HepG2 (cell line): Measurements from ENCODE around the gene JSRP1. TPM values are rescaled to one million over a fixed set of nuclear protein-coding genes. Genes with fewer than 3 reads are reported as not detected.

Source experiments
- ATAC-seq: fragments of 200-7000 bp; cut with Tn5 transposase; 3 replicates; pipeline ENCODE4 v1.9.1; 2020; ENCODE audit warnings: mild to moderate bottlenecking, moderate library complexity
- BruUV-seq: library from RNA; stranded (reverse); fragments of 400-500 nt; replicated peaks from 2 replicates; lab custom pipeline; 2021; lab: Mats Ljungman, UMichigan
- CTCF ChIA-PET: fragments of 300-600 bp; formaldehyde crosslinking; extraction: SDS; loops from one replicate; lab custom pipeline; 2021; ENCODE audit warnings: low total read pairs, inconsistent platforms, low intra/inter-chr PET ratio; lab: Yijun Ruan, JAX
- POLR2A ChIA-PET: fragments of 350-600 bp; sonication (Branson Sonifier 250); formaldehyde crosslinking; loops from one replicate; lab custom pipeline; 2020; ENCODE audit warnings: antibody characterized with exemption, inconsistent platforms; lab: Yijun Ruan, JAX
- DNase-seq: peaks from one replicate; pipeline ENCODE4 v3.0.0-alpha.2; 2015; ENCODE audit warnings: low spot score
- FAIRE-seq: peaks from 3 replicates; lab custom pipeline; 2011; peaks lifted over from hg19 to GRCh38; lab: Jason Lieb, UNC
- H2AFZ ChIP-seq: one replicate; pipeline ENCODE4 v1.6.1; 2011; ENCODE audit warnings: low read length, inconsistent platforms
- H3K27ac ChIP-seq: fragments of 300-600 bp; 3 replicates; pipeline ENCODE4 v1.8.0; 2011; ENCODE audit warnings: mixed run types, mild to moderate bottlenecking, mixed read lengths, low read length, inconsistent platforms; ENCODE audit not compliant: insufficient read depth; ENCODE audit errors: extremely low read length
- H3K27me3 ChIP-seq, 2 experiments: fragments of 200-600 bp in 1 of 2; 2 replicates in 1 of 2; 3 replicates in 1 of 2; pipeline versions ENCODE4 v1.6.0 to v1.8.0; 2011; ENCODE audit warnings: low read length in 2 of 2, mild to moderate bottlenecking in 2 of 2, moderate library complexity in 2 of 2, inconsistent platforms in 1 of 2; ENCODE audit not compliant: insufficient read depth in 2 of 2, control insufficient read depth in 1 of 2
- H3K36me3 ChIP-seq, 2 experiments: fragments of 200-600 bp in 1 of 2; replicated peaks in 1 of 2; 2 replicates in 1 of 2; 3 replicates in 1 of 2; pipeline versions ENCODE4 v1.5.1 to v1.8.0; 2011; ENCODE audit warnings: low read length in 2 of 2, inconsistent platforms in 1 of 2; ENCODE audit not compliant: insufficient read depth in 2 of 2, control insufficient read depth in 1 of 2
- H3K4me1 ChIP-seq: 2 replicates; pipeline ENCODE4 v1.5.1; 2012; ENCODE audit warnings: low read length, inconsistent platforms; ENCODE audit not compliant: insufficient read depth
- H3K4me2 ChIP-seq: 2 replicates; pipeline ENCODE4 v1.6.0; 2011; ENCODE audit warnings: low read depth, low read length, inconsistent platforms
- H3K4me3 ChIP-seq, 3 experiments: fragments of 200-600 bp in 1 of 3; sonication (generic), shearing (Covaris generic) in 1 of 3; replicated peaks in 1 of 3; 2 replicates each; pipeline ENCODE4 v1.5.1; 2011 to 2016; ENCODE audit warnings: low read length in 3 of 3, inconsistent platforms in 2 of 3, low read depth in 2 of 3, mild to moderate bottlenecking in 2 of 3, control low read depth in 1 of 3, mixed read lengths in 1 of 3; ENCODE audit not compliant: insufficient read depth in 1 of 3
- H3K79me2 ChIP-seq: one replicate; pipeline ENCODE4 v1.6.1; 2011; ENCODE audit warnings: low read length, inconsistent platforms; ENCODE audit not compliant: insufficient read depth
- H3K9ac ChIP-seq: 2 replicates; pipeline ENCODE4 v1.6.0; 2011; ENCODE audit warnings: mild to moderate bottlenecking, low read depth, low read length, inconsistent platforms; ENCODE audit not compliant: insufficient read depth
- H3K9me3 ChIP-seq: 2 replicates; pipeline ENCODE4 v1.5.1; 2012; ENCODE audit warnings: mild to moderate bottlenecking, low read length
- H4K20me1 ChIP-seq: 2 replicates; pipeline ENCODE4 v1.6.0; 2011; ENCODE audit warnings: inconsistent platforms, mild to moderate bottlenecking, low read length, moderate library complexity; ENCODE audit not compliant: insufficient read depth
- HNRNPH1 ChIP-seq: fragments of 200-400 bp; formaldehyde crosslinking; optimal IDR thresholded peaks from 2 replicates; pipeline ENCODE3; 2017; ENCODE audit warnings: mild to moderate bottlenecking, low read depth, low read length
- NFE2L1 ChIP-seq: sonication (generic); formaldehyde crosslinking; IDR thresholded peaks from 2 replicates; pipeline ENCODE4 v1.4.0; 2020; ENCODE audit warnings: missing genetic modification reagents, mild to moderate bottlenecking, borderline replicate concordance
- NFIC ChIP-seq: IDR thresholded peaks from 2 replicates; pipeline ENCODE4 v1.6.1; 2012; ENCODE audit warnings: mild to moderate bottlenecking, low read length, inconsistent platforms
- SNAPC2 ChIP-seq: sonication (generic); formaldehyde crosslinking; IDR thresholded peaks from 2 replicates; pipeline ENCODE4 v1.8.1; 2022; ENCODE audit warnings: mild to moderate bottlenecking, missing genetic modification reagents
- TEAD3 ChIP-seq: optimal IDR thresholded peaks from 2 replicates; pipeline ENCODE3; 2016; ENCODE audit warnings: borderline replicate concordance
- THAP11 ChIP-seq: IDR thresholded peaks from 2 replicates; pipeline ENCODE4 v1.6.1; 2016; ENCODE audit warnings: missing biosample characterization, missing genetic modification reagents
- ZBTB1 ChIP-seq: sonication (generic); formaldehyde crosslinking; IDR thresholded peaks from 2 replicates; pipeline ENCODE4 v1.4.0; 2020; ENCODE audit warnings: missing genetic modification reagents, borderline replicate concordance
- ZNF205 ChIP-seq: IDR thresholded peaks from 2 replicates; pipeline ENCODE4 v1.6.1; 2018; ENCODE audit warnings: missing biosample characterization, missing genetic modification reagents
- ZNF572 ChIP-seq: sonication (generic); formaldehyde crosslinking; IDR thresholded peaks from 2 replicates; pipeline ENCODE4 v1.5.1; 2020; ENCODE audit warnings: mild to moderate bottlenecking, missing genetic modification reagents
- WGBS: methylation state at CpG from one replicate; pipeline ENCODE4 v1.1.6; 2017; ENCODE audit warnings: low lambda C conversion rate; 5-methylcytosine and 5-hydroxymethylcytosine counted together
- in situ Hi-C: cut with HindIII; loops from 2 replicates; pipeline ENCODE4 v1.10.0; 2017; ENCODE audit warnings: low pct_unique_long_range_greater_than_20kb; ENCODE audit not compliant: extremely low pct_ligation_motif_present
- intact Hi-C: fragments of 100-400 bp; cut with micrococcal nuclease; formaldehyde crosslinking; loops from one replicate; pipeline ENCODE4 v1.10.0; 2022; ENCODE audit not compliant: unreplicated experiment
- polyA plus RNA-seq, 8 experiments: library from polyadenylated mRNA; depleted of rRNA in 3 of 8; stranded (reverse) in 7 of 8; unstranded in 1 of 8; fragments of >200 nt; fragmentation: Illumina TruSeq in 4 of 8; extraction: Trizol in 4 of 8; gene quantifications; 2 replicates each; pipeline versions ENCODE4 v1.2.1 to v1.2.3, GENCODE V29; 2011 to 2016; ENCODE audit warnings: low read depth in 4 of 8, missing spikeins in 1 of 8, mixed read lengths in 1 of 8; ENCODE audit not compliant: insufficient read depth in 1 of 8
- total RNA-seq, 5 experiments: library from RNA; depleted of rRNA; stranded (reverse); fragments of >200 nt; fragmentation: Illumina TruSeq; extraction: Trizol; gene quantifications; 2 replicates each; pipeline ENCODE4 v1.2.3, GENCODE V29; 2016; ENCODE audit warnings: low read depth in 1 of 5
- TF ChIP-seq, protein P1 (sequence below): sonication (generic); formaldehyde crosslinking; IDR thresholded peaks from 2 replicates; pipeline ENCODE4 v1.8.1; 2022; ENCODE audit warnings: low read depth, mild to moderate bottlenecking, missing genetic modification reagents
- TF ChIP-seq, protein P2 (sequence below): conservative IDR thresholded peaks from 2 replicates; pipeline ENCODE4 v1.6.1; 2018; ENCODE audit warnings: missing genetic modification reagents
- TF ChIP-seq, protein P3 (sequence below): sonication (generic); formaldehyde crosslinking; IDR thresholded peaks from 2 replicates; pipeline ENCODE4 v1.4.0; 2020; ENCODE audit warnings: missing genetic modification reagents
- TF ChIP-seq, protein P4 (sequence below): sonication (generic); formaldehyde crosslinking; IDR thresholded peaks from 2 replicates; pipeline ENCODE4 v1.4.0; 2020; ENCODE audit warnings: missing genetic modification reagents

The JSRP1 gene
- total and polyA plus RNA-seq, 2 of the 13 experiments (the other 11 are each of a cell fraction or from before 2014, with no cell fraction given): 0.16 to 0.38 TPM

DNA sequence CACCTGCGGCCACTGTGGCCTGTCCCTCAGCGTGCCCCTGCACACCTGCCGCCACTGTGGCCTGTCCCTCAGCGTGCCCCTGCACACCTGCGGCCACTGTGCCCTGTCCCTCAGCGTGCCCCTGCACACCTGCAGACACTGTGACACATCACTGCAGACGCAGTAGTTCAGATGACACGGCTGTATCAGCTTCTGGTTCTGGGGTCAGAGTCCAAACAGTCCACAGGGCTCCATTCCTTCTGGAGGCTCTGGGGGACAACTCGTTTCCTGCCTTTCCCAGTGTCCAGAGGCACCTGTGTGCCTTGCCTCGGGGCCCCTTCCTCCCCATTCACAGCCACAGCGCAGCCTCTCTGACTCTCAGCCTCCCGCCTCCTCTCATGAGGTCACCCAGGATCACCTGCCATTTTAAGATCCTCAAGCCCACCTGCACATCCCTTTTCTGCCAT is 14.1 kb downstream of the JSRP1 start:
- 20% methylated on average over 7 of the region's 12 CpGs for WGBS
- Histone ChIP-seq H2AFZ (no peak overlapping the region), H3K4me3 (peak overlapping the region in 1 of 3 experiments; percentile 45; a peak in 1 of 6 replicates), H3K9ac (peak overlapping the region; percentile 18), H3K9me3 (no peaks in the 10 kb centered on the region), H3K36me3 (peaks cover 25 to 43% of the 10 kb centered on the region in 2 experiments; a peak in 4 of 5 replicates), H4K20me1 (peaks cover 51% of the 10 kb centered on the region), H3K27ac (peak overlapping the region; percentile 58), H3K27me3 (no peaks in the 10 kb centered on the region), H3K79me2 (peaks cover 67% of the 10 kb centered on the region), H3K4me2 (peak overlapping the region; percentile 98), H3K4me1 (peaks cover 71% of the 10 kb centered on the region)
- POLR2A ChIA-PET: interaction anchor here (1.4 to 5.8 kb wide), 3 partner anchors 11 to 25 kb away, joined by 4 to 35 read pairs (median 9); no protein-coding TSS in a partner anchor
- BruUV-seq: no TSS peak
- ATAC-seq: peak; percentile 81
- peak; percentile 77 for DNase-seq
- in situ Hi-C loops: no loop called here
- intact Hi-C loops: no loop called here
- CTCF ChIA-PET: interaction anchor here (1.4 kb wide), 1 partner anchor 74 kb away, joined by 5 read pairs; no protein-coding TSS in a partner anchor
- FAIRE-seq: peak; percentile 60
- TF ChIP-seq ZNF572 (0 out of 2 replicates have a peak, but pooled peaks have one; percentile 46), ZBTB1 (no peak), HNRNPH1 (no peak), NFIC (no peak), ZNF205 (no peak), THAP11 (CRISPR knock-in tag) (no peak), SNAPC2 (CRISPR knock-in tag) (no peak), TEAD3 (CRISPR knock-in tag) (peak; percentile 57), NFE2L1 (CRISPR knock-in tag) (no peak)
- TF ChIP-seq, protein P1, sequence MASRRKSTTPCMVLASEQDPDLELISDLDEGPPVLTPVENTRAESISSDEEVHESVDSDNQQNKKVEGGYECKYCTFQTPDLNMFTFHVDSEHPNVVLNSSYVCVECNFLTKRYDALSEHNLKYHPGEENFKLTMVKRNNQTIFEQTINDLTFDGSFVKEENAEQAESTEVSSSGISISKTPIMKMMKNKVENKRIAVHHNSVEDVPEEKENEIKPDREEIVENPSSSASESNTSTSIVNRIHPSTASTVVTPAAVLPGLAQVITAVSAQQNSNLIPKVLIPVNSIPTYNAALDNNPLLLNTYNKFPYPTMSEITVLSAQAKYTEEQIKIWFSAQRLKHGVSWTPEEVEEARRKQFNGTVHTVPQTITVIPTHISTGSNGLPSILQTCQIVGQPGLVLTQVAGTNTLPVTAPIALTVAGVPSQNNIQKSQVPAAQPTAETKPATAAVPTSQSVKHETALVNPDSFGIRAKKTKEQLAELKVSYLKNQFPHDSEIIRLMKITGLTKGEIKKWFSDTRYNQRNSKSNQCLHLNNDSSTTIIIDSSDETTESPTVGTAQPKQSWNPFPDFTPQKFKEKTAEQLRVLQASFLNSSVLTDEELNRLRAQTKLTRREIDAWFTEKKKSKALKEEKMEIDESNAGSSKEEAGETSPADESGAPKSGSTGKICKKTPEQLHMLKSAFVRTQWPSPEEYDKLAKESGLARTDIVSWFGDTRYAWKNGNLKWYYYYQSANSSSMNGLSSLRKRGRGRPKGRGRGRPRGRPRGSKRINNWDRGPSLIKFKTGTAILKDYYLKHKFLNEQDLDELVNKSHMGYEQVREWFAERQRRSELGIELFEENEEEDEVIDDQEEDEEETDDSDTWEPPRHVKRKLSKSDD (CRISPR knock-in tag): no peak
- TF ChIP-seq, protein P2, sequence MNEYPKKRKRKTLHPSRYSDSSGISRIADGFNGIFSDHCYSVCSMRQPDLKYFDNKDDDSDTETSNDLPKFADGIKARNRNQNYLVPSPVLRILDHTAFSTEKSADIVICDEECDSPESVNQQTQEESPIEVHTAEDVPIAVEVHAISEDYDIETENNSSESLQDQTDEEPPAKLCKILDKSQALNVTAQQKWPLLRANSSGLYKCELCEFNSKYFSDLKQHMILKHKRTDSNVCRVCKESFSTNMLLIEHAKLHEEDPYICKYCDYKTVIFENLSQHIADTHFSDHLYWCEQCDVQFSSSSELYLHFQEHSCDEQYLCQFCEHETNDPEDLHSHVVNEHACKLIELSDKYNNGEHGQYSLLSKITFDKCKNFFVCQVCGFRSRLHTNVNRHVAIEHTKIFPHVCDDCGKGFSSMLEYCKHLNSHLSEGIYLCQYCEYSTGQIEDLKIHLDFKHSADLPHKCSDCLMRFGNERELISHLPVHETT (CRISPR knock-in tag): no peak
- TF ChIP-seq, protein P3, sequence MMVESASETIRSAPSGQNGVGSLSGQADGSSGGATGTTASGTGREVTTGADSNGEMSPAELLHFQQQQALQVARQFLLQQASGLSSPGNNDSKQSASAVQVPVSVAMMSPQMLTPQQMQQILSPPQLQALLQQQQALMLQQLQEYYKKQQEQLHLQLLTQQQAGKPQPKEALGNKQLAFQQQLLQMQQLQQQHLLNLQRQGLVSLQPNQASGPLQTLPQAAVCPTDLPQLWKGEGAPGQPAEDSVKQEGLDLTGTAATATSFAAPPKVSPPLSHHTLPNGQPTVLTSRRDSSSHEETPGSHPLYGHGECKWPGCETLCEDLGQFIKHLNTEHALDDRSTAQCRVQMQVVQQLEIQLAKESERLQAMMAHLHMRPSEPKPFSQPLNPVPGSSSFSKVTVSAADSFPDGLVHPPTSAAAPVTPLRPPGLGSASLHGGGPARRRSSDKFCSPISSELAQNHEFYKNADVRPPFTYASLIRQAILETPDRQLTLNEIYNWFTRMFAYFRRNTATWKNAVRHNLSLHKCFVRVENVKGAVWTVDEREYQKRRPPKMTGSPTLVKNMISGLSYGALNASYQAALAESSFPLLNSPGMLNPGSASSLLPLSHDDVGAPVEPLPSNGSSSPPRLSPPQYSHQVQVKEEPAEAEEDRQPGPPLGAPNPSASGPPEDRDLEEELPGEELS: no peak
- TF ChIP-seq, protein P4, sequence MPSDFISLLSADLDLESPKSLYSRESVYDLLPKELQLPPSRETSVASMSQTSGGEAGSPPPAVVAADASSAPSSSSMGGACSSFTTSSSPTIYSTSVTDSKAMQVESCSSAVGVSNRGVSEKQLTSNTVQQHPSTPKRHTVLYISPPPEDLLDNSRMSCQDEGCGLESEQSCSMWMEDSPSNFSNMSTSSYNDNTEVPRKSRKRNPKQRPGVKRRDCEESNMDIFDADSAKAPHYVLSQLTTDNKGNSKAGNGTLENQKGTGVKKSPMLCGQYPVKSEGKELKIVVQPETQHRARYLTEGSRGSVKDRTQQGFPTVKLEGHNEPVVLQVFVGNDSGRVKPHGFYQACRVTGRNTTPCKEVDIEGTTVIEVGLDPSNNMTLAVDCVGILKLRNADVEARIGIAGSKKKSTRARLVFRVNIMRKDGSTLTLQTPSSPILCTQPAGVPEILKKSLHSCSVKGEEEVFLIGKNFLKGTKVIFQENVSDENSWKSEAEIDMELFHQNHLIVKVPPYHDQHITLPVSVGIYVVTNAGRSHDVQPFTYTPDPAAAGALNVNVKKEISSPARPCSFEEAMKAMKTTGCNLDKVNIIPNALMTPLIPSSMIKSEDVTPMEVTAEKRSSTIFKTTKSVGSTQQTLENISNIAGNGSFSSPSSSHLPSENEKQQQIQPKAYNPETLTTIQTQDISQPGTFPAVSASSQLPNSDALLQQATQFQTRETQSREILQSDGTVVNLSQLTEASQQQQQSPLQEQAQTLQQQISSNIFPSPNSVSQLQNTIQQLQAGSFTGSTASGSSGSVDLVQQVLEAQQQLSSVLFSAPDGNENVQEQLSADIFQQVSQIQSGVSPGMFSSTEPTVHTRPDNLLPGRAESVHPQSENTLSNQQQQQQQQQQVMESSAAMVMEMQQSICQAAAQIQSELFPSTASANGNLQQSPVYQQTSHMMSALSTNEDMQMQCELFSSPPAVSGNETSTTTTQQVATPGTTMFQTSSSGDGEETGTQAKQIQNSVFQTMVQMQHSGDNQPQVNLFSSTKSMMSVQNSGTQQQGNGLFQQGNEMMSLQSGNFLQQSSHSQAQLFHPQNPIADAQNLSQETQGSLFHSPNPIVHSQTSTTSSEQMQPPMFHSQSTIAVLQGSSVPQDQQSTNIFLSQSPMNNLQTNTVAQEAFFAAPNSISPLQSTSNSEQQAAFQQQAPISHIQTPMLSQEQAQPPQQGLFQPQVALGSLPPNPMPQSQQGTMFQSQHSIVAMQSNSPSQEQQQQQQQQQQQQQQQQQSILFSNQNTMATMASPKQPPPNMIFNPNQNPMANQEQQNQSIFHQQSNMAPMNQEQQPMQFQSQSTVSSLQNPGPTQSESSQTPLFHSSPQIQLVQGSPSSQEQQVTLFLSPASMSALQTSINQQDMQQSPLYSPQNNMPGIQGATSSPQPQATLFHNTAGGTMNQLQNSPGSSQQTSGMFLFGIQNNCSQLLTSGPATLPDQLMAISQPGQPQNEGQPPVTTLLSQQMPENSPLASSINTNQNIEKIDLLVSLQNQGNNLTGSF (CRISPR knock-in tag): no peak
